Lung (tissue), 12 donors: Measurements from ENCODE around the gene SSTR3. TPM values are rescaled to one million over a fixed set of nuclear protein-coding genes. Genes with fewer than 3 reads are reported as not detected.
"Not testable (repeated sequence)": the region's sequence is repeated elsewhere in the genome, so short reads cannot be mapped to it uniquely, and the experiment has no call there.

Source experiments
- ATAC-seq: fragments of 200-7000 bp; cut with Tn5 transposase; one replicate; pipeline ENCODE4 v1.9.1; 2020; ENCODE audit warnings: moderate number of reproducible peaks; ENCODE audit not compliant: insufficient read depth, low FRiP score
- DNase-seq, 3 donors: peaks; one replicate each; pipeline ENCODE4 v3.0.0-alpha.2; 2013 to 2017
- H3K27ac ChIP-seq, 2 donors: one replicate each; pipeline ENCODE4 v1.5.1; 2013; ENCODE audit warnings: mild to moderate bottlenecking in 2 of 2, moderate library complexity in 2 of 2, control low read depth in 1 of 2, inconsistent platforms in 1 of 2, low read depth in 1 of 2, low read length in 1 of 2
- H3K27me3 ChIP-seq, 3 donors: one replicate each; pipeline ENCODE4 v1.5.1; 2013; ENCODE audit warnings: low read length in 2 of 3; ENCODE audit not compliant: control insufficient read depth in 3 of 3, insufficient read depth in 3 of 3
- H3K36me3 ChIP-seq, 4 donors: one replicate each; pipeline ENCODE4 v1.5.1; 2013; ENCODE audit warnings: low read length in 4 of 4, mild to moderate bottlenecking in 1 of 4, moderate library complexity in 1 of 4; ENCODE audit not compliant: control insufficient read depth in 4 of 4, insufficient read depth in 4 of 4
- H3K4me1 ChIP-seq, 5 donors: one replicate each; pipeline ENCODE4 v1.5.1; 2013; ENCODE audit warnings: low read length in 5 of 5, mild to moderate bottlenecking in 2 of 5, moderate library complexity in 1 of 5; ENCODE audit not compliant: control insufficient read depth in 5 of 5, insufficient read depth in 5 of 5
- H3K4me3 ChIP-seq: one replicate; pipeline ENCODE4 v1.5.1; 2013; ENCODE audit warnings: mild to moderate bottlenecking, control low read depth, moderate library complexity
- H3K9ac ChIP-seq, 2 donors: one replicate each; pipeline ENCODE4 v1.5.1; 2013; ENCODE audit warnings: low read length in 2 of 2, control low read depth in 1 of 2; ENCODE audit not compliant: insufficient read depth in 1 of 2
- H3K9me3 ChIP-seq, 4 donors: one replicate each; pipeline ENCODE4 v1.5.1; 2013; ENCODE audit warnings: low read length in 3 of 4, mild to moderate bottlenecking in 1 of 4, moderate library complexity in 1 of 4; ENCODE audit not compliant: control insufficient read depth in 4 of 4, insufficient read depth in 3 of 4
- CTCF ChIP-seq: IDR thresholded peaks from 2 replicates; pipeline ENCODE4 v1.5.1; 2012; ENCODE audit warnings: mild to moderate bottlenecking; ENCODE audit errors: control extremely low read depth, extremely low read depth
- WGBS, 2 donors: extraction: QIAGEN DNeasy Blood & Tissue Kit; methylation state at CpG; one replicate each; pipeline ENCODE4 v1.1.7; 2013; 5-methylcytosine and 5-hydroxymethylcytosine counted together
- polyA plus RNA-seq, 2 donors: library from polyadenylated mRNA; stranded (reverse); fragments of 200-250 nt; gene quantifications; one replicate each; pipeline ENCODE4 v1.2.1, GENCODE V29; 2013
- total RNA-seq, 2 donors: library from RNA; depleted of rRNA in 1 of 2; stranded (reverse); fragments of >200 nt in 1 of 2; gene quantifications; one replicate each; pipeline ENCODE4 v1.2.1, GENCODE V29; 2014 to 2021
- donor health status: control.
- donor health status: control.
- donor health status: Bipolar disorder and iron deficiency.
- donor health status: healthy.
- donor health status: DM: yes; HTN: yes; CAD: no.

The SSTR3 gene
- total and polyA plus RNA-seq, 4 donors, result 0.04 to 0.87 (median 0.10) TPM

GRCh38 chr22:37254209-37254866, 42.1 kb upstream of the SSTR3 start:
- Histone ChIP-seq H3K9me3 (no peaks in the 10 kb centered on the region), H3K9ac (no peak overlapping the region), H3K4me1 (peaks cover 0 to 2% (median 0%) of the 10 kb centered on the region in 5 donors), H3K4me3 (no peak overlapping the region), H3K27ac (no peak overlapping the region), H3K36me3 (no peaks in the 10 kb centered on the region), H3K27me3 (peaks cover 5 to 34% (median 24%) of the 10 kb centered on the region in 3 donors)
- no peak for DNase-seq
- no peak for ATAC-seq
- no peak for TF ChIP-seq CTCF
- 80 to 91% methylated on average over 5 of the region's 5 CpGs for WGBS, 2 donors

- Histone ChIP-seq H3K4me3 (no peak overlapping the region), H3K4me1 (no peaks in the 10 kb centered on the region), H3K36me3 (no peaks in the 10 kb centered on the region), H3K9me3 (no peaks in the 10 kb centered on the region), H3K27ac (no peak overlapping the region), H3K9ac (no peak overlapping the region), H3K27me3 (peaks cover 5 to 25% (median 16%) of the 10 kb centered on the region in 3 donors)
- ATAC-seq (no peak), DNase-seq (no peak)
- 50 to 53% methylated on average over 7 of the region's 7 CpGs for WGBS, 2 donors
- TF ChIP-seq CTCF, result no peak
These were observed 40.9 kb upstream of the SSTR3 start for GRCh38 chr22:37253126-37253660.

GRCh38 chr22:37251836-37252235, 39.6 kb upstream of the SSTR3 start:
- H3K27ac ChIP-seq, H3K9me3 ChIP-seq, H3K9ac ChIP-seq, H3K4me1 ChIP-seq, H3K4me3 ChIP-seq, ATAC-seq, DNase-seq, H3K36me3 ChIP-seq: not testable (repeated sequence)
- 88 to 96% methylated on average over 8 of the region's 8 CpGs for WGBS, 2 donors
- H3K27me3 ChIP-seq, result peaks cover 3 to 17% (median 13%) of the 10 kb centered on the region in 3 donors

- Histone ChIP-seq H3K36me3 (no peaks in the 10 kb centered on the region), H3K4me1 (no peaks in the 10 kb centered on the region), H3K9me3 (no peaks in the 10 kb centered on the region), H3K27me3 (peaks cover 3 to 5% (median 3%) of the 10 kb centered on the region in 3 donors), H3K27ac (no peak overlapping the region), H3K4me3 (no peak overlapping the region), H3K9ac (no peak overlapping the region)
- no peak for TF ChIP-seq CTCF
- ATAC-seq, result no peak
- DNase-seq, result no peak
- WGBS, 2 donors, result 73 to 86% methylated on average over 12 of the region's 12 CpGs
These were observed 37.7 kb upstream of the SSTR3 start for GRCh38 chr22:37249986-37250385.
